Adipose tissue (tissue), 3 donors: ENCODE results near the gene GIMAP2. TPM values are rescaled to one million over a fixed set of nuclear protein-coding genes. Genes with fewer than 3 reads are reported as not detected.

ENCODE experiments used
- H3K27ac ChIP-seq: one replicate; pipeline ENCODE4 v1.5.1; 2013; ENCODE audit warnings: low read depth, low read length
- WGBS, 3 donors: extraction: QIAGEN DNeasy Blood & Tissue Kit; methylation state at CpG; one replicate each; pipeline ENCODE4 v1.1.7; 2013; 5-methylcytosine and 5-hydroxymethylcytosine counted together
- polyA plus RNA-seq, 3 donors: library from polyadenylated mRNA; stranded (reverse); fragments of 200-250 nt; gene quantifications; one replicate each; pipeline ENCODE4 v1.2.3, GENCODE V29; 2013
- donor health status: healthy with polysubstance abuse.
- donor health status: Bipolar disorder and iron deficiency.
- donor health status: healthy.

The GIMAP2 gene
- polyA plus RNA-seq, 3 donors: 2.5 to 8.3 (median 5.9) TPM

DNA sequence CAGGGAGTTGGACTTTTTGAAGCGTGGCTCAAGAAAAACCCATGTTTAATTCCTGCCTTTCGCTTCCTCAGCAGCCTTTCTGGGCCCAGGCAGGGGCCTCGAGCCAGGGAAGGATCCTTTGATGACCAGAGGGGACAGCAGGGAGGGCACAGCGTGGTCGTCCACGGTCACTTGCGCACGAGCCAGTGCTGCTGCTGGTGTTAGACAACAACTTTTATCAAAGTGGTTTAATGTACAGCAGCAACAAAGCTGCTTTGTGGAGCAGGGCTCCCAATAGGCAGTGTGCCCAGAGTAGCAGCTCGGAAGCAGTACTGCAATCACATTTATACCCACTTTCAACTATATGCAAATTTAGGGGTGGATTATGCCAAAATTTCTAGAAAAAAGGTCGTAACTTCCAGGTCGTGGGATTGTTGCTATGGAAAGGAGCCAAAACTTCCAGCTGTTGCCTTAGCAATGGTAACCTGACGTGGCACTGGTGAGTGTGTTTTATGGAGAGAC lies 37.0 kb downstream of the GIMAP2 start:
- H3K27ac ChIP-seq: no peak overlapping the region

DNA sequence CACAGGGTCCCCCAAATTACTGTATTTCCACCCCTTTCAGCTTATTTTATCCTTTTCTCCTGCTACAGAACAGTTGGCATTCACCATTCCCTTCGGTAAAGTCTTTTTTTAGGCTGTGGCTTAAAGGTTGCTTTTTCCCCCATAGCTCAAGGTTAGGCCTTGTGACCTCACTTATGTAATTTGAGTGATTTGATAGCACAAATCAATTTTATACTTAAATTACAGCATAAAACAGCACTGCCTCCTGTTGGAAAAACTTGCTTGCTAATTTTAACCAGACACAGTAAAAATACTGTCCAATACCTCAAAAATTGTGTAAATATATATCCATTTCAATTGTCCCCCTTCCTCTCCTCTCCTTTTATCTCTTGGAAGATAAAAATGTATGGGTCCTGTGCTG lies 38.0 kb downstream of the GIMAP2 start:
- WGBS, 3 donors: 64 to 73% (median 65%) methylated on average over 1 of the region's 1 CpG
- no peak overlapping the region for H3K27ac ChIP-seq

More for the DNA sequence above, 37.0 kb downstream of the GIMAP2 start:
- WGBS, 3 donors: 53 to 67% (median 57%) methylated on average over 12 of the region's 12 CpGs

DNA sequence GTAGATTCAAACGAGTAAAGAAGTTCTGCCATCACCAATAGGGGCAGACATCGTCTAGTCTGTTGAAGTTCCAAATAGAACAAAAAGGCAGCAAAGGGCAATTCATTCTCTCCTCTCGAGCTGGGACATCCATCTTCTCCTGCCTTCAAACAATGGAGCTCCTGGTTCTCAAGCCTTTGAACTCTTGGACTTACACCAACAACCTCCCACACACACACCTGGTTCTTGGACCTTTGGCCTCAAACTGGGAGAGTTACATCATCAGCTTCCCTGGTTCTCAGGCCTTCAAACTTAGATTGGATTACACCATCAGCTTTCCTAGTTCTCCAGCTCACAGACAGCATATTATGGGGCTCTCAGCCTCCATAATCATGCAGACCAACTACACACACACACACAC lies 41.9 kb downstream of the GIMAP2 start:
- WGBS, 3 donors: 49 to 65% (median 59%) methylated on average over 3 of the region's 3 CpGs
- H3K27ac ChIP-seq: no peak overlapping the region

DNA sequence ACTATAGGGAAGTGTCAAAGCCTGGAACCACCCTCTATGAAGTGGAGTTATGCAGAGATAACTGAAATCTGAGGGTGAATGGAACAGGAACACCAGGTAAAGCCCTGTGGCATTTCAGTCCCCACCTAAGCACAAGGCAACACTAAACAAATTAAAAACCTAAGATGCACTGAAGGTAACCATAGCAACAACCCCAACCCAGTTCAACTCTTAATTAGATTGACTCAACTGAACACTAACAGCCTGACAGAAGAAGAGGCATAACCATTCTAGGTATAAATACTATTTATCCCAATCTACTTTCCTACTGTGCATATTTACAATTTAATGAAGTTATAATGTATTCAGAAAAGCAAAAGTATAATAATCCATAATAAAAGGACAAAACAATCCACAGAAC lies 42.5 kb downstream of the GIMAP2 start:
- H3K27ac ChIP-seq: no peak overlapping the region

DNA sequence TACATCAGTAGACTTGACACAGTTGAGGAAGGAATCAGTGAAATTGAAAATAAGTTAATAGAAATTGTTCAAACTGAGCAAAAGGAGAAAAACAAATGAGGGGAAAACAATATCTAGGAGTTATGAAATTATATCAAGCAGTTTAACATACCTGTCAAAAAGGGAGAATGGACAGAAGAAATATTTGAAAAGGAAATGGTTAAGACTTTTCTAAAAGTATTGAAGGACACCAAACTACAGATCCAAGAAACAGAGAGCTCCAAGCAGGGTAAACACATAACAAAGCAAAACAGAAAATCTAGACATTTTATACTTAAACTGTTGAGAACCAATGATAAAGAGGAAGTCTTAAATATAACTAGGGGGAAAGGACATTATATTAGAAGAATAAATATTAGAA lies 43.1 kb downstream of the GIMAP2 start:
- H3K27ac ChIP-seq: no peak overlapping the region

DNA sequence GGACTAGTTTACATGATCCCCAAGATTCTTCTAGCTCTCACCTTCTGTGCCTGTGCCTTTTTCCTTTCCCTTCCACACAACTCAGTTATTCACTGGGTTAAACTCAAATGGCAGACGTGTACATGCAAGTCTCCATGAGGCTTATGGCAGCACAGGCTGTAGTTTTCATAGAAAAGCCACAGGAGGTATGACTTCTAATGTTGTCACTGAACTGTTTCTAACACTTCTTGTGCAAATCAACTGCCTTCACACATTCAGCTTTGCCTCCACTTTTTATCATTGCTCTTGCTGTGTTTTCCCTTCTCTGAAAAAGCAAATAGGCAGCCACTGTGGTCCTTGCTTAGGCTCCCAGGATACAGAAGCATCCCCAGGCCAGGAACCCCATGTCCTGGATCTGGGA lies 46.4 kb downstream of the GIMAP2 start:
- H3K27ac ChIP-seq: no peak overlapping the region
- WGBS, 3 donors: 52 to 70% (median 63%) methylated on average over 1 of the region's 1 CpG

DNA sequence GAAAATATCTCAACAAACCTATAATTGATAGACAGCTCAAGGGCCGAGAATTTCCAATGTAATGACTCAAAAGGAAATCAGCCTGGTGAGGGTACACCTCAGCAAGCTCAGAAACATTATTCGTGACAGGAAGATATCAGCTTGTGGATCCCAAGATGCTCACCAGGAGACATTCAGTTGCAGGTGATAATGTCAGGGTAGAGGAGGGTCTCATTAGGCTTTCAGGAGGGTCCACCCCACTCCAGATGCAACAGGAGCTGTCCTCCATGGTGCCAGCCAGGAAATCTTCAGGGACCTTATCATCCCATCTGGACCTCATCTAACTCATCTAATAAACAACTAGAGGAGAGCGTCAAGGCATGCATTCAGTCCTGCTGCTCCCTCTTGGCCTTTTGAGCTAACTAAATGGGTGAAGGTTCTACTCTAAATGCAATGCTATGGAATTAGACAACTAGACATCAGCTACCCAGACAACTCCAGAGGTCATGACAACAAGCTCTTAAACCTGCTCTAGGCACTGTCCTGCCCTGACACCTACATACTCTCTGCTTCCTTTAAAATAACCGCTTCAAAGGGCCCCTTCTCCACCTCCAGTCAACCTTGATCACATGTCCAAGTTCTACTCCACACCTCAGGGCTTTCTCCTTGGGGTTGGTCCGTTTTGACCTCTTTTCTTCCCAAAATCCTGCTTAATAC lies 47.4 kb downstream of the GIMAP2 start:
- no peak overlapping the region for H3K27ac ChIP-seq
- 62 to 84% (median 79%) methylated on average over 5 of the region's 5 CpGs for WGBS, 3 donors

DNA sequence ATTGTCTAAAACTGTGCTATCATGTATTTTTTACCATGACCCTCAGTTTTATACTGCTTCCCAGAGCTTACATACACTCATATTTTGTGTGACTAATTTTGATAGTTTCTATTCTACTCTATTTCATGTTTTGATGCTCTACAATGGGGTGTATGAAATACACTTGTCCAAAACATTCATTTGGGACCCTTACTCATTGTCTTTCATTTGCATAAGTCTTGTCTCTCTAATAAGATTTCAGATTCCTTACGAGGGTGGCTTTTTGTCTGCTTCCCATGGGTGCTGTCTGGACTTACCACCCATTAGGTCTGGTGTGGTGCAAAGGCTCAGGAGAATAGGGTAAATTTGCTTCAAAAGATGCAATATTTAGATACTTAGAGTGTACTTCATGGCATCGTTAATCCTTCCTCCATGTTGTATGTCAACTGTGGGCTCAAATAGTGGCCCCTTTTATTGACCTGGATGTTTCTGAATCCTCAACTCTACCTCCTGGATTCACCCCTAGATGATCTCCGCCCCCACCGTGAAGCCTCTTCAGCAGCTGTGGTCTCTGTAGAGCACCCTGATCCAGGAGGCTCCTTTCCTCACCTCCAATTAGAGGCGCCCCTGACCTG lies 48.1 kb downstream of the GIMAP2 start:
- H3K27ac ChIP-seq: no peak overlapping the region
- WGBS, 3 donors: 87 to 90% (median 88%) methylated on average over 5 of the region's 5 CpGs

DNA sequence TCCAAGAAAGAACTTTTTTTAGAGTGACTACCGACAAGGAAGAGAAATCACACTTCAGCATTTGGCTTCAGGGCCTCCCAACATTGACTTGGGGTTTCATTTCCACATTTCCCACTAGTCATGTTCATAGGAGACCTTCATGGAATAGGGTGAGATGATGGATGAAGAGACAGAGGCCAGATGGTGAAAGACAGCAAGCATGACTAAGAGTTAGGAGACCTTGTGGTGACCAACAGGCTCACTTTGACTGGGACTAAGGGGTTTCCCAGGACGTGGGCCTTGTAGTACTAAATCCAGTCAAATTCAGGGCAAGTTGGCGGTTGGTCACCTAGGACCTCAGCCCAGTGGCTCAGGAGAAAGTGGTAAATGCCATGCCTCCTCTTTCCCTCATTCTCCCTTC lies 48.7 kb downstream of the GIMAP2 start:
- 77 to 86% (median 81%) methylated on average over 3 of the region's 3 CpGs for WGBS, 3 donors
- no peak overlapping the region for H3K27ac ChIP-seq

DNA sequence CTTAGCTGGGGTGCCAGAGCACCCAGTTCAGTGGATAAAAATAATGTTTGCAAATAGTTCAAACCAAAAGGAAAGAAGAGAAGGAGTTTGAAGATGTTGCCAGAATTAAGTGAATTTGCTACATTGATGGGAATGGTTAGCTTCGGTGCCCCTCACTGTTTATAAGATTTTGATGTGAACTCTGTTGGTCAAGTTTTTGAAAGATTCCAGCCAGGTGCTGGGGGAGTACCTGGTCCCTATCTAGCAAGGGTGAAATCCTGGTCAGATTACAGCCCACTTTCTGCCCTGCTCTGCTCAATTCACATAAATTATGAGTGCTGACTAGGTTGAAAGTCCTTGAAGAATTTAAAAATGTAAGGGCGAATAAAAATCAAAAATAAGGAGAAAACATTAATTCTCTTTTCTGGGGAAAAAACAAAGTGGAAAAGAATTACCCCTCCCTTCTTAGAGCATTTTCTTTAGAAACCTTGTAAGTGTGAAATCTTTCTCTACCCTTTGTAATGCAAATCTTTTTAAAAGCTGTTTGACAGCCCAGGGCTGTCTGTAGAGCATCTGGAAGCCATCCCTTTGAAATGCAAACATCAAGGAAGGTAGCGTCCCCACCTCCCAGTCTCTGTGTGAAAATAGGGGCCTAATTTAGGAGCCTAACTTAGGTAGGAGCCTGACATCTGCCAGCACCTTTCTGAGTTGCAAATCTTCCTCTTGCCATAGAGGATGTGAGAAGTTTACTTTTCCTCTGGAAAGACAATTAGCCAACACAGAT lies 50.3 kb downstream of the GIMAP2 start:
- 36 to 70% (median 56%) methylated on average over 3 of the region's 3 CpGs for whole genome bisulfite sequencing, 3 donors

DNA sequence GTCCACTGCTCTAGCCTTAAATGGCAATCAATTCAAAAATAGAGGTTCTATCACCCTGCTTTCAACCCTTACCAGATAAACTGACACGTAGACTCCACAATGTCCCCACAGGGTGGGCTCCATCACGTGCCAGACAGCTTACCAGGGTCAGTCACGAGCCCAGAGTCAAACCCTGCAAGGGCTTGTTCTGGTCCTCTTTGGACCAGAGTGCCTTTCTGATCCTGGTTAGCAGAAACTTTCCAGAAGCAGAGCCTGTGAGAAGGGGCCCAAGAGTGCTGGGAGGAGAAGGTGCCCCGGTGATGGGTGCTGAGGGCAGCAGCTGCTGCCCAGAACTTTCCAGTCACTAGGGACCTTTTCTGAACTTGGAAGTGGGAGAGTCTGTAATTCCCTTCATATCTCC lies 51.4 kb downstream of the GIMAP2 start:
- 48 to 53% (median 52%) methylated on average over 4 of the region's 4 CpGs for WGBS, 3 donors
- no peak overlapping the region for H3K27ac ChIP-seq

More for the DNA sequence above, 50.3 kb downstream of the GIMAP2 start:
- H3K27ac ChIP-seq: no peak overlapping the region

DNA sequence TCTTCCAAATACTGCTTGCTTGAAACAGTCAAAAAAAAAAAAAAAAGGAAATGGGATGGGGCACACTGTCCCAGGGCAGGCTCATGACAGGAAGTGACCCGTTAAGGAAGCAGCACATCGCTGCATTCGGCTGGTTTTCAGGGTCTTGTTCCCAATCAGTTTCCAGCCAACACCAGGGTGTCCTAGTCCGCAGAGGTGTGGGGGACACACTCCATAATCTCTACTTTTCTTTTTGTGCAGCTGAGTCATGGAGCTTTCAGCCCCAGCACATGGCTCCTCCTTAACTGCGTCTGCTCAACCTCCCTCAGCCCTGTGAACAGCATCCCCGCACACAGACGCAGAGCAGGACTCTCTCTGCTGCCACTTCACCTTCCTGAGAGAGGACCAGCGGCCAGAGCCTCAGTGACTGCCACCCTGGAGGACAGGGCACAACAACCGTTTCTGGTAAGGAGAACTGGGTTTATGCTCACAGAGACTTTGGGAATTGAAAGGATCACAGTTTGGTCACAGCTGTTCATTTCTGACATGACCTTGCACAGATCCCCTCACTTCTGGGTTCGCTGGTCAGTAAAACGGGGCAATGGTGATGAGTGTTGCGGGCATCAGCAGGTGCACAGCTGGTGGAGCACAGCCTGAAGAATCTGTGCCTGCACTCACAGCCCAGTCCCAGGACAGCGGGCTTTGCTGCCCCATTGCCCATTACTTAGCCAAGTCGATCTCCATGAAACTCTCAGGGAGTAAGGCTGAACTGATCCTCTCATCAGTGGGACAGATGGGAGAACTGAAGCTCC lies 52.0 kb downstream of the GIMAP2 start, which contains the start of gene GIMAP5:
TSS of gene GIMAP5 (plus strand) at position 154 of the 791 bp plus-strand sequence. CDS start 3,467 bp downstream, outside the sequence.
- WGBS, 3 donors: 20 to 51% (median 24%) methylated on average over 14 of the region's 14 CpGs
- H3K27ac ChIP-seq: no peak within 1 kb of the TSS

DNA sequence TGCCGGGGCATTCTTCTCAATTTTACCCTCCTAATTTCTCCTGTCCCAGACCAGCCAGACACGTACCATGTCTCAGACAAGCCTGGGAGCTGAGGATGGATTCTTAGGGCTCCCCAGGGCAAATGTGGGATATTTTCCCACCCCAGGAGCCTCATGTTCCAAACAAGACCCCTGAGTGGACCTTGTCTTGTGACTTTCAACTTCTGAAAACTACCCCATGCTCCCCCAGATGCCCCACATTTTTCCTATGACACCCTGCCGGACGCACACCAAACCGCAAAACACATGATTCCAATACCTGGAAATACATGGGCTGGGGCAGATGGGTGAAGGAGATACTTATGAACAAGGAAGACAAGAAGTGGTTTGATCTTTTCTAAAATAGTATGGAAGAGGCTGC lies 52.6 kb downstream of the GIMAP2 start:
- WGBS, 3 donors: 39 to 65% (median 50%) methylated on average over 5 of the region's 5 CpGs

DNA sequence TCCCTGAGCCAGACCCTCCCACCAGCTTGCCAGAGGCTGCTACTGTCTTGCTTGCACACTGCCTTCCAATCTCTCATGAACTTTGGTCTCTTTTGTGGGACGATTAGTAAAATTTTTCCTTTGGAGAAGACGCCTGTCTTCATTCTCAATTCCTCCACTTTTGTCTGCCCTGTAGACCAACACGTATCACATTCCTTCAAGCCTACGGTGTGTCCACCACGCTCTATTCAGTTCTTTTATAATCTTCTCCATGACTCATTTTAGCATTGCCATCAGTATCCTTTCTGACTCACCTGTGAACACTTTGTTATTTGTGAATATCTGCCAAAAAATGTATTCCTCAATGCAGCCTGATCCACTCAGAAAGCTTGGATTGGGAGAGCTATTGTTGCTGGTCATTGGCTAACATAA lies 53.1 kb downstream of the GIMAP2 start:
- peak overlapping the region; percentile 10 for H3K27ac ChIP-seq
- WGBS, 3 donors: 56 to 65% (median 62%) methylated on average over 5 of the region's 5 CpGs

More for the DNA sequence above, 52.6 kb downstream of the GIMAP2 start:
- H3K27ac ChIP-seq: peak overlapping the region; percentile 10

DNA sequence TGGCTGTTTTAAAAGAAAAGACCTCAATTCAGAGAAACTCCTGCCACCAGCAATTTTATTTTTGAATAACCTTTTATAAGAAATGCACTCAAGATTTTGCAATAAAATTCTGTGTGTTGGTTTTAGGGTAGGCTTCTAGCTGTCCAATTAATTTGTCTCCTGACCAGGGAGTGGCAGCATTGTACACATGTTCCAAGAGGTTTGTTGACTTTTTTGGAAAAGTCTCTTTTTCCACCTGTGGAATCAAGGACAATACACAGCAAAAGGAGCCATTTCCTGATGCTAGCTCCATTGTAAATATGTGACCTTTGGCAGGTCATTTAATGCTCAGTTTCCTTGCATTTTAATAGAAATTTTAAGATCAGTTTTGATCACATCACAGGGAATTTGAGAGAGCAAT lies 53.5 kb downstream of the GIMAP2 start:
- H3K27ac ChIP-seq: no peak overlapping the region

DNA sequence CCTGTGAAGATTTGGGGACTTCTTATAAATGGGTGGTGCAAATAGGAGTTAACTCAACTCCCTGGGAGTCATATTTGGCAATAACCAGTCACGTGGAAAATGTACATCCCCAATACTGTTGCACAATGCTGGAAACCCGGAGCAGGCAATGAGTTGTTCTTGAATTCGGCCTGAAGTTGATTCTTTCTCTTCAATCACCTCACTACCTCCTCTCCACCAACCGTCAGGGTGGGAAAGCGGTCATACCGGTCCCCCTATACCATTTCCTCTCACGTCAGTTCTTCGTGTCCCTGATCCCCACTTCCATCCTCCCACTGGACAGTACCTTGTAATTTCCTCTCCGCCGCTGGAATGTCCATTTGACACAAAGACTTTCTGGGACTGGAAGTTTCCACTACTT lies 54.5 kb downstream of the GIMAP2 start:
- no peak overlapping the region for H3K27ac ChIP-seq
- WGBS, 3 donors: 63 to 65% (median 64%) methylated on average over 10 of the region's 10 CpGs

DNA sequence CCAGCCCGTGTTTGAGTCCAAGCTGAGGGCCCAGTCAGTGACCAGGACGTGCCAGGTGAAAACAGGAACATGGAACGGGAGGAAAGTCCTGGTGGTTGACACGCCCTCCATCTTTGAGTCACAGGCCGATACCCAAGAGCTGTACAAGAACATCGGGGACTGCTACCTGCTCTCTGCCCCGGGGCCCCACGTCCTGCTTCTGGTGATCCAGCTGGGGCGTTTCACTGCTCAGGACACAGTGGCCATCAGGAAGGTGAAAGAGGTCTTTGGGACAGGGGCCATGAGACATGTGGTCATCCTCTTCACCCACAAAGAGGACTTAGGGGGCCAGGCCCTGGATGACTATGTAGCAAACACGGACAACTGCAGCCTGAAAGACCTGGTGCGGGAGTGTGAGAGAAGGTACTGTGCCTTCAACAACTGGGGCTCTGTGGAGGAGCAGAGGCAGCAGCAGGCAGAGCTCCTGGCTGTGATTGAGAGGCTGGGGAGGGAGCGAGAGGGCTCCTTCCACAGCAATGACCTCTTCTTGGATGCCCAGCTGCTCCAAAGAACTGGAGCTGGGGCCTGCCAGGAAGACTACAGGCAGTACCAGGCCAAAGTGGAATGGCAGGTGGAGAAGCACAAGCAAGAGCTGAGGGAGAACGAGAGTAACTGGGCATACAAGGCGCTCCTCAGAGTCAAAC lies 56.9 kb downstream of the GIMAP2 start:
- WGBS, 3 donors: 76 to 84% (median 84%) methylated on average over 14 of the region's 14 CpGs
- H3K27ac ChIP-seq: no peak overlapping the region
